Stimulated activated naive B cell treated with anti-CD40 and anti-IgM and Interleukin-4, amounts not matched to agents 10 μg/mL and 1 μg/mL and 100 μg/mL, for 72 hours (primary cell): ENCODE data around the gene L3MBTL1.
A peak's percentile ranks its signal among the peaks of the same experiment; 100 is the strongest.
"Not testable (repeated sequence)": the region's sequence is repeated elsewhere in the genome, so short reads cannot be mapped to it uniquely, and the experiment has no call there.

Source experiments
- ATAC-seq, 2 donors: fragments of 150-1000 bp; cut with Tn5 transposase; replicated peaks; 2 replicates each; pipeline ENCODE4 v1.10.0; 2021; ENCODE audit warnings: moderate library complexity in 1 of 2
- DNase-seq: peaks from one replicate; pipeline ENCODE4 v3.0.0; 2021
- H3K27ac Mint-ChIP-seq: one replicate; pipeline ENCODE4 v1.8.0; 2022; ENCODE audit warnings: mild to moderate bottlenecking, mixed read lengths
- H3K27me3 Mint-ChIP-seq, 2 donors: one replicate each; pipeline ENCODE4 v1.8.0; 2022; ENCODE audit warnings: mixed read lengths in 2 of 2
- H3K36me3 Mint-ChIP-seq, 2 donors: one replicate each; pipeline ENCODE4 v1.8.0; 2022; ENCODE audit warnings: mixed read lengths in 2 of 2, mild to moderate bottlenecking in 1 of 2
- H3K4me1 Mint-ChIP-seq, 2 donors: one replicate each; pipeline ENCODE4 v1.8.0; 2022; ENCODE audit warnings: mixed read lengths in 2 of 2, mild to moderate bottlenecking in 1 of 2
- H3K4me3 Mint-ChIP-seq, 2 donors: one replicate each; pipeline ENCODE4 v1.8.0; 2022; ENCODE audit warnings: mild to moderate bottlenecking in 2 of 2, mixed read lengths in 2 of 2, moderate library complexity in 1 of 2
- H3K9me3 Mint-ChIP-seq, 2 donors: one replicate each; pipeline ENCODE4 v1.8.0; 2022; ENCODE audit warnings: mixed read lengths in 2 of 2, mild to moderate bottlenecking in 1 of 2

Gene L3MBTL1

DNA sequence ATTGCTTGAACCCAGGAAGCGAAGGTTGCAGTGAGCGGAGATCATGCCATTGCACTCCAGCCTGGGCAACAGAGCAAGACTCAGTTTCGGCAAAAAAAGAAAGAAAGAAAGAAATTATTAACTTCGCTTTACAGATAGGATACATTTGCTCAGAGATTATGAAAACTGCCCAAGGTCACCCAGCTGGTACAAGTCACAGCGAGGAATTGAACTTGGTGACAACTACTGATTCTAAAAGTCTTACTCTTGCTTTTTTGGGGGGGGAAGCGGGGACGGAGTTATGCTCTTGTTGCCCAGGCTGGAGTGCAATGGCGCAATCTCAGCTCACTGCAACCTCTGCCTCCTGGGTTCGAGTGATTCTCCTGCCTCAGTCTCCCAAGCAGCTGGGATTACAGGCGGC, 81.0 kb downstream of the L3MBTL1 start:
- not testable (repeated sequence) for H3K27me3 Mint-ChIP-seq, DNase-seq, H3K36me3 Mint-ChIP-seq, H3K9me3 Mint-ChIP-seq, H3K4me3 Mint-ChIP-seq, H3K27ac Mint-ChIP-seq, ATAC-seq
- peaks cover 6 to 18% of the 10 kb centered on the region in 2 donors for H3K4me1 Mint-ChIP-seq

DNA sequence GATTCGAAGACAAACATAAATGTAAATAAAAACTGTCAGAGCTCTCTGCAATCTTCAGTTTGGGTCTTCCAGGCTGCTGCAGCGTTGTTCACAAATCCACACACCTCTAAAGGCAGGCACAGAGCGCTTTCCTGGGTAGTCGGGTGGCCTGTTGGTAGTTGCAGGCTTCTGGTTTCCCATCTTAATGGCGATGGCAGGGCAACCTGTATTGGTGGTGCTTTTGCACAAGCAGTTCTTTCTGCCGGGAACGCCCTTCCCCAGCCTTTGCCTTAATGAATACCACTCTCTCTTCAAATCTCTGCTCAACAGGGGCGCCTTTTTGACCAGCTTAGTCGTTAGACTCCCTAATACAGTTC, 82.5 kb downstream of the L3MBTL1 start:
- peak overlapping the region; percentile 94 to 97 for H3K4me3 Mint-ChIP-seq
- ATAC-seq: peak; percentile 2 to 4
- peak; percentile 3 for DNase-seq

GRCh38 chr20:43590392-43591303, 83.2 kb downstream of the L3MBTL1 start, which contains the start of gene IFT52:
IFT52 (plus strand) TSS chr20:43590937; CDS start chr20:43594699, 3,762 bp downstream.
- DNase-seq: peak; percentile 86
- Mint-ChIP-seq H3K27me3 (peaks cover 0 to 6% of the 10 kb centered on the region in 2 donors), H3K36me3 (peaks cover 7 to 11% of the 10 kb centered on the region in 2 donors), H3K9me3 (no peaks in the 10 kb centered on the region), H3K4me3 (peak within 1 kb of the TSS; percentile 94 to 97), H3K4me1 (peaks cover 6 to 18% of the 10 kb centered on the region in 2 donors), H3K27ac (peak within 1 kb of the TSS; percentile 96)
- ATAC-seq: peak; percentile 99

More for the DNA sequence above, 82.5 kb downstream of the L3MBTL1 start:
- Mint-ChIP-seq H3K36me3 (peaks cover 7 to 9% of the 10 kb centered on the region in 2 donors), H3K4me1 (peaks cover 6 to 18% of the 10 kb centered on the region in 2 donors), H3K27ac (peak overlapping the region; percentile 96), H3K27me3 (peaks cover 0 to 6% of the 10 kb centered on the region in 2 donors), H3K9me3 (no peaks in the 10 kb centered on the region)
